ENCODE results near the gene GRIK4. TPM values are rescaled to one million over a fixed set of nuclear protein-coding genes. Genes with fewer than 3 reads are reported as not detected.

GRIK4 gene
- total RNA-seq, 4 donors from 2014 or later = 0.57 to 0.85 TPM; not detected in 2

- no peak for TF ChIP-seq CTCF (IDR thresholded peaks at IDR 0.05; ENCODE audit: low read depth)
These were observed 9.6 kb downstream of the GRIK4 start for GRCh38 chr11:120521176-120521575.

- no peak for TF ChIP-seq CTCF (IDR thresholded peaks at IDR 0.05; ENCODE audit: low read depth)
These were observed 10.5 kb downstream of the GRIK4 start for GRCh38 chr11:120522021-120522420.

- no peak for TF ChIP-seq CTCF (IDR thresholded peaks at IDR 0.05; ENCODE audit: low read depth)
These were observed 11.2 kb downstream of the GRIK4 start for GRCh38 chr11:120522736-120523135.

GRCh38 chr11:120523196-120523595 lies 11.6 kb downstream of the GRIK4 start:
- TF ChIP-seq CTCF (IDR thresholded peaks at IDR 0.05; ENCODE audit: low read depth) = no peak

GRCh38 chr11:120524536-120525085 lies 13.1 kb downstream of the GRIK4 start:
- TF ChIP-seq CTCF (IDR thresholded peaks at IDR 0.05; ENCODE audit: low read depth) = no peak

GRCh38 chr11:120525261-120526171 lies 14.0 kb downstream of the GRIK4 start:
- no peak for TF ChIP-seq CTCF (IDR thresholded peaks at IDR 0.05; ENCODE audit: low read depth)

- TF ChIP-seq CTCF (IDR thresholded peaks at IDR 0.05; ENCODE audit: low read depth) = no peak
These were observed 14.7 kb downstream of the GRIK4 start for GRCh38 chr11:120526241-120526640.
